ENCODE measurements around the gene RGP1.

RGP1 gene

GRCh38 chr9:35719546-35719945, 29.5 kb upstream of the RGP1 start (continued):
- TF ChIP-seq POU6F1 (CRISPR knock-in tag; IDR thresholded peaks at IDR 0.05; ENCODE audit: borderline replicate concordance, low read depth), result no peak
- TF ChIP-seq, protein P1, sequence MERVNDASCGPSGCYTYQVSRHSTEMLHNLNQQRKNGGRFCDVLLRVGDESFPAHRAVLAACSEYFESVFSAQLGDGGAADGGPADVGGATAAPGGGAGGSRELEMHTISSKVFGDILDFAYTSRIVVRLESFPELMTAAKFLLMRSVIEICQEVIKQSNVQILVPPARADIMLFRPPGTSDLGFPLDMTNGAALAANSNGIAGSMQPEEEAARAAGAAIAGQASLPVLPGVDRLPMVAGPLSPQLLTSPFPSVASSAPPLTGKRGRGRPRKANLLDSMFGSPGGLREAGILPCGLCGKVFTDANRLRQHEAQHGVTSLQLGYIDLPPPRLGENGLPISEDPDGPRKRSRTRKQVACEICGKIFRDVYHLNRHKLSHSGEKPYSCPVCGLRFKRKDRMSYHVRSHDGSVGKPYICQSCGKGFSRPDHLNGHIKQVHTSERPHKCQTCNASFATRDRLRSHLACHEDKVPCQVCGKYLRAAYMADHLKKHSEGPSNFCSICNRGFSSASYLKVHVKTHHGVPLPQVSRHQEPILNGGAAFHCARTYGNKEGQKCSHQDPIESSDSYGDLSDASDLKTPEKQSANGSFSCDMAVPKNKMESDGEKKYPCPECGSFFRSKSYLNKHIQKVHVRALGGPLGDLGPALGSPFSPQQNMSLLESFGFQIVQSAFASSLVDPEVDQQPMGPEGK (CRISPR knock-in tag; IDR thresholded peaks at IDR 0.05; ENCODE audit: borderline replicate concordance), result no peak

GRCh38 chr9:35723426-35723825, 25.7 kb upstream of the RGP1 start:
- no peak for TF ChIP-seq SNAI2 (CRISPR knock-in tag; IDR thresholded peaks at IDR 0.05)
- TF ChIP-seq, protein P1 (CRISPR knock-in tag; IDR thresholded peaks at IDR 0.05; ENCODE audit: borderline replicate concordance), result no peak
- no peak for TF ChIP-seq TOX (CRISPR knock-in tag; IDR thresholded peaks at IDR 0.05; ENCODE audit: borderline replicate concordance)
- TF ChIP-seq, protein P2, sequence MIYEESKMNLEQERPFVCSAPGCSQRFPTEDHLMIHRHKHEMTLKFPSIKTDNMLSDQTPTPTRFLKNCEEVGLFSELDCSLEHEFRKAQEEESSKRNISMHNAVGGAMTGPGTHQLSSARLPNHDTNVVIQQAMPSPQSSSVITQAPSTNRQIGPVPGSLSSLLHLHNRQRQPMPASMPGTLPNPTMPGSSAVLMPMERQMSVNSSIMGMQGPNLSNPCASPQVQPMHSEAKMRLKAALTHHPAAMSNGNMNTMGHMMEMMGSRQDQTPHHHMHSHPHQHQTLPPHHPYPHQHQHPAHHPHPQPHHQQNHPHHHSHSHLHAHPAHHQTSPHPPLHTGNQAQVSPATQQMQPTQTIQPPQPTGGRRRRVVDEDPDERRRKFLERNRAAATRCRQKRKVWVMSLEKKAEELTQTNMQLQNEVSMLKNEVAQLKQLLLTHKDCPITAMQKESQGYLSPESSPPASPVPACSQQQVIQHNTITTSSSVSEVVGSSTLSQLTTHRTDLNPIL (CRISPR knock-in tag; IDR thresholded peaks at IDR 0.05; ENCODE audit: low read depth), result no peak
- TF ChIP-seq ZNF70 (CRISPR knock-in tag; IDR thresholded peaks at IDR 0.05), result no peak
- TF ChIP-seq ZFP3 (CRISPR knock-in tag; IDR thresholded peaks at IDR 0.05), result no peak
- TF ChIP-seq OSR1 (CRISPR knock-in tag; IDR thresholded peaks at IDR 0.05), result no peak
- TF ChIP-seq BACH2 (CRISPR knock-in tag; IDR thresholded peaks at IDR 0.05; ENCODE audit: borderline replicate concordance), result no peak
- no peak for ATAC-seq

DNA sequence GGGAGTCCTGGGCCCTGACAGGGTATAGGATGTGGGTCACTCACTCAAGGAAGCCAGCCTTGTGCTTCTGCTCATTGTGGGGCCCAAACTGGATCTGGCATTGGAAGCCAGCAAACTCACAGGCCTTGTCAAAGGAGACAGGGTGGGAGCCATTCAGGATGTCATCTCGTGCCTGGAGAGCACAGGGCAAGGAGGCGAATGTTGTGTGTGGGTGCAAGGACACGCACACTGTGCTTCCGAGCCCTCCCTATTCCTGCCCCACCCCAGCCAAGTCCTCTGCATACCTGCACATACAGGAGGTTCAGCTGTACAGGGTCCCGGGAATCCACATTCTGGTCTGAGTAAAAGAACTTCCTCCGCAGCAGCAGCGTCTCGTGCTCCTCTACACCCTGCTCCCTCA, 25.2 kb upstream of the RGP1 start:
- no peak for ATAC-seq
- TF ChIP-seq, protein P3, sequence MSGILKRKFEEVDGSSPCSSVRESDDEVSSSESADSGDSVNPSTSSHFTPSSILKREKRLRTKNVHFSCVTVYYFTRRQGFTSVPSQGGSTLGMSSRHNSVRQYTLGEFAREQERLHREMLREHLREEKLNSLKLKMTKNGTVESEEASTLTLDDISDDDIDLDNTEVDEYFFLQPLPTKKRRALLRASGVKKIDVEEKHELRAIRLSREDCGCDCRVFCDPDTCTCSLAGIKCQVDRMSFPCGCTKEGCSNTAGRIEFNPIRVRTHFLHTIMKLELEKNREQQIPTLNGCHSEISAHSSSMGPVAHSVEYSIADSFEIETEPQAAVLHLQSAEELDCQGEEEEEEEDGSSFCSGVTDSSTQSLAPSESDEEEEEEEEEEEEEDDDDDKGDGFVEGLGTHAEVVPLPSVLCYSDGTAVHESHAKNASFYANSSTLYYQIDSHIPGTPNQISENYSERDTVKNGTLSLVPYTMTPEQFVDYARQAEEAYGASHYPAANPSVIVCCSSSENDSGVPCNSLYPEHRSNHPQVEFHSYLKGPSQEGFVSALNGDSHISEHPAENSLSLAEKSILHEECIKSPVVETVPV (CRISPR knock-in tag; IDR thresholded peaks at IDR 0.05), result no peak
- no peak for TF ChIP-seq TSHZ2 (CRISPR knock-in tag; IDR thresholded peaks at IDR 0.05)
- no peak for TF ChIP-seq ISL1 (CRISPR knock-in tag; IDR thresholded peaks at IDR 0.05)

GRCh38 chr9:35725362-35725761, 23.7 kb upstream of the RGP1 start:
- no peak for ATAC-seq
- no peak for TF ChIP-seq TCF4 (CRISPR knock-in tag; IDR thresholded peaks at IDR 0.05; ENCODE audit: borderline replicate concordance)
- no peak for TF ChIP-seq BACH2 (CRISPR knock-in tag; IDR thresholded peaks at IDR 0.05; ENCODE audit: borderline replicate concordance)
- TF ChIP-seq, protein P1 (CRISPR knock-in tag; IDR thresholded peaks at IDR 0.05; ENCODE audit: borderline replicate concordance), result no peak
- no peak for TF ChIP-seq ZNF8 (CRISPR knock-in tag; IDR thresholded peaks at IDR 0.05)
- no peak for TF ChIP-seq PPARA (CRISPR knock-in tag; IDR thresholded peaks at IDR 0.05; ENCODE audit: borderline replicate concordance)
- TF ChIP-seq CSDC2 (CRISPR knock-in tag; IDR thresholded peaks at IDR 0.05), result no peak
- TF ChIP-seq ISL1 (CRISPR knock-in tag; IDR thresholded peaks at IDR 0.05), result no peak
- TF ChIP-seq SNAI2 (CRISPR knock-in tag; IDR thresholded peaks at IDR 0.05), result no peak
- no peak for TF ChIP-seq TSHZ2 (CRISPR knock-in tag; IDR thresholded peaks at IDR 0.05)
- no peak for TF ChIP-seq ZFP3 (CRISPR knock-in tag; IDR thresholded peaks at IDR 0.05)
- no peak for TF ChIP-seq ZNF70 (CRISPR knock-in tag; IDR thresholded peaks at IDR 0.05)
- TF ChIP-seq ESRRG (CRISPR knock-in tag; IDR thresholded peaks at IDR 0.05), result no peak
- TF ChIP-seq ZFP30 (CRISPR knock-in tag; IDR thresholded peaks at IDR 0.05), result no peak
- TF ChIP-seq GLIS3 (CRISPR knock-in tag; IDR thresholded peaks at IDR 0.05), result no peak
- no peak for TF ChIP-seq TOX (CRISPR knock-in tag; IDR thresholded peaks at IDR 0.05; ENCODE audit: borderline replicate concordance)
